GM21528 (cell line): ENCODE results near the gene ANKRD33.

Experiments used
- ATAC-seq: cut with Tn5 transposase; IDR thresholded peaks from one replicate; pipeline ENCODE4 v1.9.1; 2021; ENCODE audit warnings: mild to moderate bottlenecking, moderate library complexity; ENCODE audit not compliant: unreplicated experiment, low FRiP score

The ANKRD33 gene

GRCh38 chr12:51900323-51900889 is 12.5 kb downstream of the ANKRD33 start:
- no peak for ATAC-seq

- no peak for ATAC-seq
Observed at GRCh38 chr12:51901121-51901817, 13.4 kb downstream of the ANKRD33 start.

- no peak for ATAC-seq
Observed at GRCh38 chr12:51901881-51902280, 14.0 kb downstream of the ANKRD33 start.

GRCh38 chr12:51904951-51905470 is 17.1 kb downstream of the ANKRD33 start:
- ATAC-seq: no peak

GRCh38 chr12:51905471-51906429 is 17.8 kb downstream of the ANKRD33 start:
- ATAC-seq: no peak

- ATAC-seq: no peak
Observed at GRCh38 chr12:51906430-51907082, 18.7 kb downstream of the ANKRD33 start.

GRCh38 chr12:51907083-51907855 is 19.4 kb downstream of the ANKRD33 start, which contains the start of gene ACVRL1:
ACVRL1 (plus strand) TSS chr12:51907504; CDS start chr12:51912475, 4,971 bp downstream.
- no peak for ATAC-seq

GRCh38 chr12:51907856-51908425 is 20.0 kb downstream of the ANKRD33 start:
- ATAC-seq: no peak

- ATAC-seq: no peak
Observed at GRCh38 chr12:51908876-51909592, 21.1 kb downstream of the ANKRD33 start.

GRCh38 chr12:51910168-51910567 is 22.3 kb downstream of the ANKRD33 start:
- no peak for ATAC-seq

- ATAC-seq: no peak
Observed at GRCh38 chr12:51910691-51911090, 22.8 kb downstream of the ANKRD33 start.

- no peak for ATAC-seq
Observed at GRCh38 chr12:51911307-51911706, 23.4 kb downstream of the ANKRD33 start.

GRCh38 chr12:51911788-51912711 is 24.1 kb downstream of the ANKRD33 start:
- no peak for ATAC-seq

- no peak for ATAC-seq
Observed at GRCh38 chr12:51913071-51914033, 25.4 kb downstream of the ANKRD33 start.

GRCh38 chr12:51914034-51914923 is 26.4 kb downstream of the ANKRD33 start:
- no peak for ATAC-seq
